Effector CD8-positive, alpha-beta T cell (primary cell): Measurements from ENCODE around the gene C1orf210.

Experiments used
- DNase-seq: peaks from one replicate; lab custom pipeline; 2025; lab: John Stamatoyannopoulos, UW
- total RNA-seq, 4 experiments: gene quantifications; one replicate each; lab custom pipeline; 2026; lab: John Stamatoyannopoulos, UW

Gene C1orf210
- 0 reads per million in 4 experiments for total RNA-seq

DNA sequence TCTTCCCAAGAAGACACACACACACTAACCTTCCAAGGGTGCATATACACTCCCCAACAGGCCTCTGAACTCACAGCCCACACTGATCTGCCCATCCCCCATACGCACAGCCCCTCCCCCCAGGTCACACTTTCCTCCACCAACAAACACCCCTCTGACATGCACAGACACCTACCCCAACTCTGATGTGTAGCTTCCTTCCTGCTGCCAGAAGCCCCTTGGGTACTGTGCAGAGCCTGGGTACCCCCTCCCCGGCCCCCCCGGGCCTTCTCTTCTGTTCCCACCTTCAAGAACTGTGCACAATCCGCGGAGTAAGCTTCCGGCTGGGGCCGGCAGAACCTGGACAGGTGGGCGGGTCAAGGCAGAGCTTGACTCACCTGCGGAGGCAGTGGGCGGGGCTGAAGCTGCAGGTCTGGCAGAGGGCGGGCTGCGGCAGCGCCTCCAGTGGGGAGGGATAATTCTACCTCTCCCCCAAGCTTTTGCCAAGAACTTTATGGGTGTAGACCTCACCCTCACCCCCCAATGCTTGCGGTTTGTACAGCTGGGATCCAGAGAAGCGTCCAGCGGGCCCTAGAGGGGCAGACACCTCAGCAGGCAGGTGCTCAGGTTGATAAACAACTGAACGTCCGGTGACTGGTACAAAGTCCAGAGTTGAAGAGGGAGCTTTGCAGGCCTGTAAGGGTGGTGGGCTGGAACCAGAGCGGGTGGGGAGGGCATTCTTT lies at the start of gene C1orf210:
TSS of gene C1orf210 (minus strand) at position 313 of the 722 bp plus-strand sequence. CDS start 2,311 bp downstream, outside the sequence.
- no peak for DNase-seq

DNA sequence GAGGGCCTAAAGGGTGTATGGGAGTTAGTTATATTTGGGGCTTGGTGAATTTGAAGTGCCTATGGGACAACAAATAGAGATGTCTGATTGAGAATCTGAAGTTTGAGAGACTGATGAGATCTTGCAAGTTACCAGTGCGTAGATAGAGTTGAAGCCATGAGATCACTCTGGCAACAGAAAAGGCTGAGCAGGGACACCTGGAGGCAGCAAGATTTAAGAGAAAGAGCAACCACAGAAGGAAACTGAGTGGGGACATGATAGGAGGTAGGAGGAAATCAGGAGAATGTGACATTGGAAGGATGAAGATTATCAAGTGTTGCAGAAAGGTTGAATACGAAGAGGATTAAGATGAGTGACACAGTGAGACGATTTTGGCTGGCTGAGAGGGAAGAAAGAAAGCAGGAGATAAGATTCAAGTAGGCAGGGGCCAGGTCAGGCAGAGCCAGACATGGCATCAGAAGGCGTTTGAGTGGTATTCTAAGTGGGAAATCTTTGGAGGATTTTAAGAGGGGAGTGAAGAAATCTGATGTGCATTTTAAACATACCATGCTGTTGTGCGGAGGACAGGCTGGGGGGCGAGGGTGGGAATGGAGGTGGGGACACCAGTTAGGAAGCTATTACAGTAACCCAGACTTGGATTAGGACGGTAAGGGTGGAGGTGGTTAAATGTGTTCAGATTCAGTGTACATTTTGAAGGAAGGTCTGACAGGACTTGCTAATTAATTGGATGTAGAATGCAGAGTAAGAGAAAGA lies 49.2 kb upstream of the C1orf210 start:
- DNase-seq, result no peak

- DNase-seq, result no peak
These were observed 46.3 kb upstream of the C1orf210 start for GRCh38 chr1:43331688-43332087.

DNA sequence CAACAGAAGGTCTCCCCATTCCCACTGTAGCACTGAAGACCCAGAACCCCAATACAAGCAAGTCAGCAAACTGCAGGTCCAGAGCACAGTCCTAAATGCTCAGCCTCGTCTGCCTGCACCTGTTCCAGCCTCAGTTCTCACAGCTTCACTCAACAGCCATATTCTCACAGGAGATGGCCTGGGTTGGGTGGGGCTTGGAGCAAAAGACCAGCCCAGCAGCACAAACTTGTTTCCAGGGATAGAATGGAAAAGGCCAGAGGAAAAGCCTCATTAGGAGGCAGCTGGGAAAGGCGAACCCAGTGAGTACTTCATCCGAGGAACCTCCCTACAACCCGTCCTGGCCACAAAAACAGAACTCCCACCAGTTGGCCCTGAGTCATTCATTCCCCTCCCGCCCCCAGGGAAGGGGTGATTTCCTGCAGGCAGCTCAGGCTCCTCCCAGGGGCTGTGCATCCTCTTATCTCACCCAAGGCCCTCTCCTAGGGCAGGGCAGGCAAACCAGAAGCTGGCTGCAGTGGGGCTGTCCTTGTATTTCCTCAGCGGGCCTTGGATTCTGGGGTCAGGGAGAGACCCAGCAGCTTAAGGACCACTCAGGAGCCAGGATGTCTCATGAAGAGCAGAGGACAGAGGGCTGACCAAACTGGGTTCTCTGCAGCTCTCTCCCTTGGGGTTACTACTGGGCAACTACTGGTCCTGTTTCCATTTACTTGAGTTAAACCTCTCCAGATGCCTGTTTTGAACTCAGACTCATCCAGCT lies 44.8 kb upstream of the C1orf210 start:
- DNase-seq, result no peak

- no peak for DNase-seq
These were observed 42.3 kb upstream of the C1orf210 start for GRCh38 chr1:43327549-43328292.

GRCh38 chr1:43325381-43325780 lies 40.0 kb upstream of the C1orf210 start:
- no peak for DNase-seq

DNA sequence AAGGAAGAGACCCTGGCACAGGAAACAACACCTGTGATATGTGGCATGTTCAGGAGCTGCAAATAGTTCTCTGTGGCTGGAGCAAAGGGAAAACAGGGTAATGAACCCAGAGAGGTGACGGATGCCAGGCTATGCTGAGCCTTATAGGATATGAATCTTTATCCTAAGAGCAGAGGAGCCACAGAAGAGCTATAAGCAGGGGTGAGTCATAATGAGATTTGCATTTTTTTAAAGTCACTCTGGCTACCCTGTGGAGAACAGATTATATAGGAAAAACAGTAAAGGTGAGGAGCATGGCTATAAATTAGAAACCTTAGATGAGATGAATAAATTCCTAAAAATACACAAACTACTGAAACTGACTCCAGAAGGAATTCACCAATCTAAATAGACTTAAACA lies 39.4 kb upstream of the C1orf210 start:
- DNase-seq, result no peak

- DNase-seq, result no peak
These were observed 37.1 kb upstream of the C1orf210 start for GRCh38 chr1:43322506-43322905.

DNA sequence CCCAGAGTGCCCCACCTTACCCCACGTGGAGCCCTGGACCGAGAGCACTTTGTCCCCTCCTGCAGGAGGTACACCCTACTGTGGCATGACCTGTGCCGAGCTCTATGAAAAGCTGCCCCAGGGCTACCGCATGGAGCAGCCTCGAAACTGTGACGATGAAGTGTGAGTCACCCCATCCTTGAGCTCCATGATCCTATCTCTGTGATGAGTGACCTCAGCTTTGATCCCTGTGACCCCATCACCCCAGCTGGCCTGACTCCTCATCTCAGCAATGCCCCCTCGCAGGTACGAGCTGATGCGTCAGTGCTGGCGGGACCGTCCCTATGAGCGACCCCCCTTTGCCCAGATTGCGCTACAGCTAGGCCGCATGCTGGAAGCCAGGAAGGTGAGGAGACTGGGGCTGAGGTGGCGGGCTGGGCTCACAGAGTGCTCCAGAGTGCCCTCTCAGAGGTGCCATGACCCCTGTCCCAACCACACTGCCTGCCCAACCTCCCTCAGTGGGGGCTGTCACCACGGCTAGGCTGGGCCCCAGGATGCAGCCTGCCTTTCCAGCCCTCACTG lies 36.0 kb upstream of the C1orf210 start:
- DNase-seq, result no peak

GRCh38 chr1:43319766-43320165 lies 34.4 kb upstream of the C1orf210 start:
- DNase-seq, result no peak

GRCh38 chr1:43319288-43319687 lies 33.9 kb upstream of the C1orf210 start:
- DNase-seq, result no peak

GRCh38 chr1:43318831-43319230 lies 33.5 kb upstream of the C1orf210 start:
- no peak for DNase-seq

DNA sequence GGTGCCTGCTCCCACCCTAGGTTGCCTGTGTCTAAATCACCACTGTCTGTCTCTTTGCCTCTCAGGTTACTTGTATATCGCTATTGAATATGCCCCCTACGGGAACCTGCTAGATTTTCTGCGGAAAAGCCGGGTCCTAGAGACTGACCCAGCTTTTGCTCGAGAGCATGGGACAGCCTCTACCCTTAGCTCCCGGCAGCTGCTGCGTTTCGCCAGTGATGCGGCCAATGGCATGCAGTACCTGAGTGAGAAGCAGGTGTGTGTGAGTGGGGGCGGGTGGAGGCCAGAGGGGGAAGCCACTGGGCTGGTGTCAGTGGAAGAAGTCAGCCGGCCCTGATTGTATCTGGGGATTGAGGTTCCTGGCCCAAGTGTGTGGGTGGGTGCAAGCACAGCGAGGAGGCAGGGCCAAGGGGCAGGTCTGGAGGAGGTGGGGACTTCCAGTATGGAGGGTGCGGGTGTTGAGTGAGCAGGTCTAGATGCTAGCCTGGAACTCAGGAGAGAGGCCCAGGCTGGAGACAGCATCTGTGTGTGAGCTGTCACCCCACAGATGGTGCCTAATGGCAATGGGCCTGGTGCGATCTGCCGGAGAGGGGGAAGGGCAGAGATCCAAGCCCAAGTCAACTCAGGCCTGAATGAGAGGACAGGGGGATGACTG lies 32.6 kb upstream of the C1orf210 start:
- DNase-seq, result no peak

GRCh38 chr1:43316738-43317520 lies 31.5 kb upstream of the C1orf210 start:
- no peak for DNase-seq

- DNase-seq, result no peak
These were observed 30.8 kb upstream of the C1orf210 start for GRCh38 chr1:43315963-43316737.

- DNase-seq, result no peak
These were observed 30.1 kb upstream of the C1orf210 start for GRCh38 chr1:43315481-43315880.

- DNase-seq, result no peak
These were observed 28.9 kb upstream of the C1orf210 start for GRCh38 chr1:43314233-43314632.

DNA sequence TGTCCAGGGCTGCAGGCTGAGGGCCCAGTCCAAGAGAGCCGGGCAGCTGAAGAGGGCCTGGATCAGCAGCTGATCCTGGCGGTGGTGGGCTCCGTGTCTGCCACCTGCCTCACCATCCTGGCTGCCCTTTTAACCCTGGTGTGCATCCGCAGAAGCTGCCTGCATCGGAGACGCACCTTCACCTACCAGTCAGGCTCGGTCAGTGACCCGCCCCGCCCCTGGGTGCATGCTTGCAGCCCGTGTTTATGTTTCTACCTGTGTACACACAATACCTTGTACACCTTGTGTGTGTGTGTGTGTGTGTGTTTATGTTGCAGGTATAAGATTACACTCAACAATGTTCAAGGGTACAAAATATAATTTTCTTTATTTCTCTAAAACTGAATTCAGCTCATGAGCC lies 28.4 kb upstream of the C1orf210 start:
- DNase-seq, result no peak
